Fibroblast of lung (primary cell): ENCODE data around the gene SACS.

Source experiments
- EZH2 ChIP-seq: IDR thresholded peaks from 2 replicates; pipeline ENCODE4 v1.5.1; 2012; ENCODE audit warnings: low read length, control low read depth, mild to moderate bottlenecking; ENCODE audit errors: missing control alignments
- TF ChIP-seq, protein P1 (sequence below), 2 donors: IDR thresholded peaks in 1 of 2; conservative IDR thresholded peaks in 1 of 2; 1 replicate in 1 of 2; 2 replicates in 1 of 2; pipeline ENCODE4 v1.5.1; 2011 to 2012; ENCODE audit warnings: low read length in 2 of 2, control low read depth in 1 of 2, inconsistent platforms in 1 of 2, low read depth in 1 of 2, mild to moderate bottlenecking in 1 of 2

DNA sequence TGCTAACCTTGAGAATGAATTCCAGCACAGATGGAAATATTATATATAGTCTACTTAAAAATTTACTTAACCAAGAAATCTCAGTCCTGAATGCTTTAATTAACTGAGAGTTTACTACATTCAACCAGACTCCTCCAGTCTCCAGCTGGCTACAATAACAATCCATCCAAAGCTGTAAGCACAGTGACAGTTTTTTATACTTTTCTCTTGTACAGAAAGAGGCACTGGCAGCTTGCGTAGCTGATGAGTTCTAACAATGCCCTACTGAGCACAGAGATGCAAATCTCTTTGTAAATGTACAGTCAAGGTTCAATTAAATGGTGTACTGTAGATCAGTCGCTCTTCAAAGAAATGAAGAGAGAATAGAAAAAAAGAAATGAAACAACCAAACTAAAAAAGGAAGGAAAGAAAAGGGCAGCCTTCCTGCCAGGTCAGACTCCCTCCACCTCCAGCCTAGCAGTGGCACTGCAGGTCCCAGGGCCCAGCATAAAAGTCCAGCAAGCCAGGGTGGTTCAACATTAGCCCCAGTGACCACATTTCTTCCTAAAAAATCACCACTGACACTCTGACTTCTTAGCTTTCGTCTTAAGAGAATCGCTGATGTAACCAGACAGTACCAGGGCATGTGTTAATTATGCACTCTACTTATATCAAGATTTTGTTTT lies 88.4 kb downstream of the SACS start:
- TF ChIP-seq, protein P1, sequence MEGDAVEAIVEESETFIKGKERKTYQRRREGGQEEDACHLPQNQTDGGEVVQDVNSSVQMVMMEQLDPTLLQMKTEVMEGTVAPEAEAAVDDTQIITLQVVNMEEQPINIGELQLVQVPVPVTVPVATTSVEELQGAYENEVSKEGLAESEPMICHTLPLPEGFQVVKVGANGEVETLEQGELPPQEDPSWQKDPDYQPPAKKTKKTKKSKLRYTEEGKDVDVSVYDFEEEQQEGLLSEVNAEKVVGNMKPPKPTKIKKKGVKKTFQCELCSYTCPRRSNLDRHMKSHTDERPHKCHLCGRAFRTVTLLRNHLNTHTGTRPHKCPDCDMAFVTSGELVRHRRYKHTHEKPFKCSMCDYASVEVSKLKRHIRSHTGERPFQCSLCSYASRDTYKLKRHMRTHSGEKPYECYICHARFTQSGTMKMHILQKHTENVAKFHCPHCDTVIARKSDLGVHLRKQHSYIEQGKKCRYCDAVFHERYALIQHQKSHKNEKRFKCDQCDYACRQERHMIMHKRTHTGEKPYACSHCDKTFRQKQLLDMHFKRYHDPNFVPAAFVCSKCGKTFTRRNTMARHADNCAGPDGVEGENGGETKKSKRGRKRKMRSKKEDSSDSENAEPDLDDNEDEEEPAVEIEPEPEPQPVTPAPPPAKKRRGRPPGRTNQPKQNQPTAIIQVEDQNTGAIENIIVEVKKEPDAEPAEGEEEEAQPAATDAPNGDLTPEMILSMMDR (conservative IDR thresholded peaks at IDR 0.05 in 1 of 2, IDR thresholded peaks at IDR 0.05 in 1 of 2; ENCODE audit: low read depth in 1 of 2, low read length in 2 of 2), result no peak
- no peak for TF ChIP-seq EZH2
